WTC11 (cell line): ENCODE results near the gene DHX40. TPM values are rescaled to one million over a fixed set of nuclear protein-coding genes. Genes with fewer than 3 reads are reported as not detected.

Experiments used
- EMX1 ChIP-seq: fragments of 250-450 bp; sonication (Bioruptor Pico); IDR thresholded peaks from 2 replicates; pipeline ENCODE4 v1.8.0; 2021; ENCODE audit warnings: mild to moderate bottlenecking
- ETV6 ChIP-seq: sonication (generic); formaldehyde crosslinking; IDR thresholded peaks from 2 replicates; pipeline ENCODE4 v1.8.1; 2022; ENCODE audit warnings: mild to moderate bottlenecking, missing genetic modification reagents
- GRHL2 ChIP-seq: fragments of 250-450 bp; sonication (Bioruptor Pico); IDR thresholded peaks from 2 replicates; pipeline ENCODE4 v1.8.0; 2022; ENCODE audit warnings: mild to moderate bottlenecking, moderate library complexity; ENCODE audit not compliant: insufficient replicate concordance, severe bottlenecking
- ZNF416 ChIP-seq: fragments of 250-450 bp; sonication (Bioruptor Pico); IDR thresholded peaks from 2 replicates; pipeline ENCODE4 v1.9.0; 2021; ENCODE audit warnings: mild to moderate bottlenecking, inconsistent platforms
- total RNA-seq: library from RNA; stranded (reverse); gene quantifications from 3 replicates; pipeline ENCODE4 v1.2.3, GENCODE V29; 2021
- TF ChIP-seq, protein P1 (sequence below): sonication (generic); formaldehyde crosslinking; IDR thresholded peaks from 2 replicates; pipeline ENCODE4 v1.8.1; 2023; ENCODE audit warnings: mild to moderate bottlenecking, missing genetic modification reagents
- TF ChIP-seq, protein P2 (sequence below): sonication (generic); formaldehyde crosslinking; IDR thresholded peaks from 2 replicates; pipeline ENCODE4 v1.8.1; 2023; ENCODE audit warnings: mild to moderate bottlenecking, missing genetic modification reagents, borderline replicate concordance
- TF ChIP-seq, protein P3 (sequence below): sonication (generic); formaldehyde crosslinking; IDR thresholded peaks from 2 replicates; pipeline ENCODE4 v1.8.1; 2022; ENCODE audit warnings: mild to moderate bottlenecking, missing genetic modification reagents, moderate library complexity, borderline replicate concordance
- TF ChIP-seq, protein P4 (sequence below): sonication (generic); formaldehyde crosslinking; IDR thresholded peaks from 2 replicates; pipeline ENCODE4 v1.8.1; 2022; ENCODE audit warnings: low read depth, mild to moderate bottlenecking, moderate library complexity, missing genetic modification reagents, borderline replicate concordance
- TF ChIP-seq, protein P5 (sequence below): sonication (generic); formaldehyde crosslinking; IDR thresholded peaks from 2 replicates; pipeline ENCODE4 v1.8.1; 2023; ENCODE audit warnings: mild to moderate bottlenecking, missing genetic modification reagents, moderate library complexity
- TF ChIP-seq, protein P6 (sequence below): sonication (generic); formaldehyde crosslinking; IDR thresholded peaks from 2 replicates; pipeline ENCODE4 v1.8.0; 2023; ENCODE audit warnings: missing genetic modification reagents, mild to moderate bottlenecking, borderline replicate concordance
- TF ChIP-seq, protein P7 (sequence below): sonication (generic); formaldehyde crosslinking; IDR thresholded peaks from 2 replicates; pipeline ENCODE4 v1.8.0; 2023; ENCODE audit warnings: mild to moderate bottlenecking, missing genetic modification reagents
- TF ChIP-seq, protein P8 (sequence below): fragments of 250-450 bp; sonication (Bioruptor Pico); conservative IDR thresholded peaks from 2 replicates; pipeline ENCODE4 v1.9.0; 2021; ENCODE audit warnings: mild to moderate bottlenecking
- TF ChIP-seq, protein P9 (sequence below): sonication (generic); formaldehyde crosslinking; IDR thresholded peaks from 2 replicates; pipeline ENCODE4 v1.8.0; 2022; ENCODE audit warnings: mild to moderate bottlenecking, missing genetic modification reagents
- TF ChIP-seq, protein P10 (sequence below): sonication (generic); formaldehyde crosslinking; IDR thresholded peaks from 2 replicates; pipeline ENCODE4 v1.8.1; 2023; ENCODE audit warnings: mild to moderate bottlenecking, moderate library complexity, missing genetic modification reagents

DHX40 gene
- total RNA-seq, 1 experiment from 2014 or later: 26.9 TPM

DNA sequence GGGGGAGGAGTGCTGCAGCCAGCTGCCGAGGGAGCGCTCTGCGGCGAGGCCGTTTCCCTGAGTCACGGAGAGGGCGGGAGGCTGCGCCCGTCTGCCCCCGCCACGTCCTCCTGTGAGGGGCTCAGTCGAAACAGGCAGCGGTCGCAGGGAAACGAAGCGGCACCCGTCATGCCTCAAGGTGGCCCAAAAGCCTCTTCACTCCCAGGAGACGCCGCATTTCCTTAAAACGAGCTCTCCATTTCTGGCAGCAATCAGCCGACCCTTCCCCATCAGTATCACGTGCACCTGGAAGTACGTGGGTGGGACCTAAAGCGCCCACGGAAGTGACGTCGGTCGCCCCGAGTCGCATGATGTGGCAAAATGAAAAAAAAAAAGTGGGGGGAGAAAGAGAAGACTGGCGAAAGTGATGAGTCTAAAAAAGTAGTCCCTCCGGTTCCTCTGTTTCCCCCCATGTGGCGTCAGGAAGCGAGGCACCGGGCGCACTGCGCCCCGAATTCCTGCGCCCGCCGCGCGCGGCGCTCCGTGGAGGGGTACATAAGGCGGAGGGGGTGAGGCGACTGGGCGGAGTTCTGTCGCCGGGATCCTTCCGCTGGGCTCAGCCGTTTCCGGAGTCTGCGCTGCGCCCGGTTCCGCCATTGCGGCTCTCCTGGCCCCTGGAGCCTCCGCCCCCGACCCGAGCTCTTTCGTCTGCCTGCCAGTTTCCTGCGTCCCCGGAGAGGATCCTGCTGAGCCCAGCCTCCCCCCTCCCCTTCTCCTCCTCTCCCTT is 54.1 kb downstream of the DHX40 start, which contains the start of gene CLTC (continued):
- TF ChIP-seq, protein P1, sequence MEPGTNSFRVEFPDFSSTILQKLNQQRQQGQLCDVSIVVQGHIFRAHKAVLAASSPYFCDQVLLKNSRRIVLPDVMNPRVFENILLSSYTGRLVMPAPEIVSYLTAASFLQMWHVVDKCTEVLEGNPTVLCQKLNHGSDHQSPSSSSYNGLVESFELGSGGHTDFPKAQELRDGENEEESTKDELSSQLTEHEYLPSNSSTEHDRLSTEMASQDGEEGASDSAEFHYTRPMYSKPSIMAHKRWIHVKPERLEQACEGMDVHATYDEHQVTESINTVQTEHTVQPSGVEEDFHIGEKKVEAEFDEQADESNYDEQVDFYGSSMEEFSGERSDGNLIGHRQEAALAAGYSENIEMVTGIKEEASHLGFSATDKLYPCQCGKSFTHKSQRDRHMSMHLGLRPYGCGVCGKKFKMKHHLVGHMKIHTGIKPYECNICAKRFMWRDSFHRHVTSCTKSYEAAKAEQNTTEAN (CRISPR knock-in tag): peak; percentile 16; the same call in 1 of the 2 replicates
- TF ChIP-seq, protein P2, sequence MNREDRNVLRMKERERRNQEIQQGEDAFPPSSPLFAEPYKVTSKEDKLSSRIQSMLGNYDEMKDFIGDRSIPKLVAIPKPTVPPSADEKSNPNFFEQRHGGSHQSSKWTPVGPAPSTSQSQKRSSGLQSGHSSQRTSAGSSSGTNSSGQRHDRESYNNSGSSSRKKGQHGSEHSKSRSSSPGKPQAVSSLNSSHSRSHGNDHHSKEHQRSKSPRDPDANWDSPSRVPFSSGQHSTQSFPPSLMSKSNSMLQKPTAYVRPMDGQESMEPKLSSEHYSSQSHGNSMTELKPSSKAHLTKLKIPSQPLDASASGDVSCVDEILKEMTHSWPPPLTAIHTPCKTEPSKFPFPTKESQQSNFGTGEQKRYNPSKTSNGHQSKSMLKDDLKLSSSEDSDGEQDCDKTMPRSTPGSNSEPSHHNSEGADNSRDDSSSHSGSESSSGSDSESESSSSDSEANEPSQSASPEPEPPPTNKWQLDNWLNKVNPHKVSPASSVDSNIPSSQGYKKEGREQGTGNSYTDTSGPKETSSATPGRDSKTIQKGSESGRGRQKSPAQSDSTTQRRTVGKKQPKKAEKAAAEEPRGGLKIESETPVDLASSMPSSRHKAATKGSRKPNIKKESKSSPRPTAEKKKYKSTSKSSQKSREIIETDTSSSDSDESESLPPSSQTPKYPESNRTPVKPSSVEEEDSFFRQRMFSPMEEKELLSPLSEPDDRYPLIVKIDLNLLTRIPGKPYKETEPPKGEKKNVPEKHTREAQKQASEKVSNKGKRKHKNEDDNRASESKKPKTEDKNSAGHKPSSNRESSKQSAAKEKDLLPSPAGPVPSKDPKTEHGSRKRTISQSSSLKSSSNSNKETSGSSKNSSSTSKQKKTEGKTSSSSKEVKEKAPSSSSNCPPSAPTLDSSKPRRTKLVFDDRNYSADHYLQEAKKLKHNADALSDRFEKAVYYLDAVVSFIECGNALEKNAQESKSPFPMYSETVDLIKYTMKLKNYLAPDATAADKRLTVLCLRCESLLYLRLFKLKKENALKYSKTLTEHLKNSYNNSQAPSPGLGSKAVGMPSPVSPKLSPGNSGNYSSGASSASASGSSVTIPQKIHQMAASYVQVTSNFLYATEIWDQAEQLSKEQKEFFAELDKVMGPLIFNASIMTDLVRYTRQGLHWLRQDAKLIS (CRISPR knock-in tag): no peak
- TF ChIP-seq, protein P3, sequence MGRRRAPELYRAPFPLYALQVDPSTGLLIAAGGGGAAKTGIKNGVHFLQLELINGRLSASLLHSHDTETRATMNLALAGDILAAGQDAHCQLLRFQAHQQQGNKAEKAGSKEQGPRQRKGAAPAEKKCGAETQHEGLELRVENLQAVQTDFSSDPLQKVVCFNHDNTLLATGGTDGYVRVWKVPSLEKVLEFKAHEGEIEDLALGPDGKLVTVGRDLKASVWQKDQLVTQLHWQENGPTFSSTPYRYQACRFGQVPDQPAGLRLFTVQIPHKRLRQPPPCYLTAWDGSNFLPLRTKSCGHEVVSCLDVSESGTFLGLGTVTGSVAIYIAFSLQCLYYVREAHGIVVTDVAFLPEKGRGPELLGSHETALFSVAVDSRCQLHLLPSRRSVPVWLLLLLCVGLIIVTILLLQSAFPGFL (CRISPR knock-in tag): no peak; the same call in 1 of the 2 replicates
- TF ChIP-seq, protein P4, sequence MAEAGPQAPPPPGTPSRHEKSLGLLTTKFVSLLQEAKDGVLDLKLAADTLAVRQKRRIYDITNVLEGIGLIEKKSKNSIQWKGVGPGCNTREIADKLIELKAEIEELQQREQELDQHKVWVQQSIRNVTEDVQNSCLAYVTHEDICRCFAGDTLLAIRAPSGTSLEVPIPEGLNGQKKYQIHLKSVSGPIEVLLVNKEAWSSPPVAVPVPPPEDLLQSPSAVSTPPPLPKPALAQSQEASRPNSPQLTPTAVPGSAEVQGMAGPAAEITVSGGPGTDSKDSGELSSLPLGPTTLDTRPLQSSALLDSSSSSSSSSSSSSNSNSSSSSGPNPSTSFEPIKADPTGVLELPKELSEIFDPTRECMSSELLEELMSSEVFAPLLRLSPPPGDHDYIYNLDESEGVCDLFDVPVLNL (CRISPR knock-in tag): 0 out of 2 replicates have a peak, but pooled peaks have one; percentile 40
- TF ChIP-seq, protein P5, sequence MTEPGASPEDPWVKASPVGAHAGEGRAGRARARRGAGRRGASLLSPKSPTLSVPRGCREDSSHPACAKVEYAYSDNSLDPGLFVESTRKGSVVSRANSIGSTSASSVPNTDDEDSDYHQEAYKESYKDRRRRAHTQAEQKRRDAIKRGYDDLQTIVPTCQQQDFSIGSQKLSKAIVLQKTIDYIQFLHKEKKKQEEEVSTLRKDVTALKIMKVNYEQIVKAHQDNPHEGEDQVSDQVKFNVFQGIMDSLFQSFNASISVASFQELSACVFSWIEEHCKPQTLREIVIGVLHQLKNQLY (CRISPR knock-in tag): no peak
- TF ChIP-seq GRHL2 (CRISPR knock-in tag) (no peak), EMX1 (CRISPR knock-in tag) (peak; percentile 72; the same call in 1 of the 2 replicates), ETV6 (CRISPR knock-in tag) (peak; percentile 82; the same call in 1 of the 2 replicates), ZNF416 (CRISPR knock-in tag) (0 out of 2 replicates have a peak, but pooled peaks have one; percentile 49)
- TF ChIP-seq, protein P6, sequence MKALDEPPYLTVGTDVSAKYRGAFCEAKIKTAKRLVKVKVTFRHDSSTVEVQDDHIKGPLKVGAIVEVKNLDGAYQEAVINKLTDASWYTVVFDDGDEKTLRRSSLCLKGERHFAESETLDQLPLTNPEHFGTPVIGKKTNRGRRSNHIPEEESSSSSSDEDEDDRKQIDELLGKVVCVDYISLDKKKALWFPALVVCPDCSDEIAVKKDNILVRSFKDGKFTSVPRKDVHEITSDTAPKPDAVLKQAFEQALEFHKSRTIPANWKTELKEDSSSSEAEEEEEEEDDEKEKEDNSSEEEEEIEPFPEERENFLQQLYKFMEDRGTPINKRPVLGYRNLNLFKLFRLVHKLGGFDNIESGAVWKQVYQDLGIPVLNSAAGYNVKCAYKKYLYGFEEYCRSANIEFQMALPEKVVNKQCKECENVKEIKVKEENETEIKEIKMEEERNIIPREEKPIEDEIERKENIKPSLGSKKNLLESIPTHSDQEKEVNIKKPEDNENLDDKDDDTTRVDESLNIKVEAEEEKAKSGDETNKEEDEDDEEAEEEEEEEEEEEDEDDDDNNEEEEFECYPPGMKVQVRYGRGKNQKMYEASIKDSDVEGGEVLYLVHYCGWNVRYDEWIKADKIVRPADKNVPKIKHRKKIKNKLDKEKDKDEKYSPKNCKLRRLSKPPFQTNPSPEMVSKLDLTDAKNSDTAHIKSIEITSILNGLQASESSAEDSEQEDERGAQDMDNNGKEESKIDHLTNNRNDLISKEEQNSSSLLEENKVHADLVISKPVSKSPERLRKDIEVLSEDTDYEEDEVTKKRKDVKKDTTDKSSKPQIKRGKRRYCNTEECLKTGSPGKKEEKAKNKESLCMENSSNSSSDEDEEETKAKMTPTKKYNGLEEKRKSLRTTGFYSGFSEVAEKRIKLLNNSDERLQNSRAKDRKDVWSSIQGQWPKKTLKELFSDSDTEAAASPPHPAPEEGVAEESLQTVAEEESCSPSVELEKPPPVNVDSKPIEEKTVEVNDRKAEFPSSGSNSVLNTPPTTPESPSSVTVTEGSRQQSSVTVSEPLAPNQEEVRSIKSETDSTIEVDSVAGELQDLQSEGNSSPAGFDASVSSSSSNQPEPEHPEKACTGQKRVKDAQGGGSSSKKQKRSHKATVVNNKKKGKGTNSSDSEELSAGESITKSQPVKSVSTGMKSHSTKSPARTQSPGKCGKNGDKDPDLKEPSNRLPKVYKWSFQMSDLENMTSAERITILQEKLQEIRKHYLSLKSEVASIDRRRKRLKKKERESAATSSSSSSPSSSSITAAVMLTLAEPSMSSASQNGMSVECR (CRISPR knock-in tag): peak; percentile 90; the same call in 1 of the 2 replicates
- TF ChIP-seq, protein P7, sequence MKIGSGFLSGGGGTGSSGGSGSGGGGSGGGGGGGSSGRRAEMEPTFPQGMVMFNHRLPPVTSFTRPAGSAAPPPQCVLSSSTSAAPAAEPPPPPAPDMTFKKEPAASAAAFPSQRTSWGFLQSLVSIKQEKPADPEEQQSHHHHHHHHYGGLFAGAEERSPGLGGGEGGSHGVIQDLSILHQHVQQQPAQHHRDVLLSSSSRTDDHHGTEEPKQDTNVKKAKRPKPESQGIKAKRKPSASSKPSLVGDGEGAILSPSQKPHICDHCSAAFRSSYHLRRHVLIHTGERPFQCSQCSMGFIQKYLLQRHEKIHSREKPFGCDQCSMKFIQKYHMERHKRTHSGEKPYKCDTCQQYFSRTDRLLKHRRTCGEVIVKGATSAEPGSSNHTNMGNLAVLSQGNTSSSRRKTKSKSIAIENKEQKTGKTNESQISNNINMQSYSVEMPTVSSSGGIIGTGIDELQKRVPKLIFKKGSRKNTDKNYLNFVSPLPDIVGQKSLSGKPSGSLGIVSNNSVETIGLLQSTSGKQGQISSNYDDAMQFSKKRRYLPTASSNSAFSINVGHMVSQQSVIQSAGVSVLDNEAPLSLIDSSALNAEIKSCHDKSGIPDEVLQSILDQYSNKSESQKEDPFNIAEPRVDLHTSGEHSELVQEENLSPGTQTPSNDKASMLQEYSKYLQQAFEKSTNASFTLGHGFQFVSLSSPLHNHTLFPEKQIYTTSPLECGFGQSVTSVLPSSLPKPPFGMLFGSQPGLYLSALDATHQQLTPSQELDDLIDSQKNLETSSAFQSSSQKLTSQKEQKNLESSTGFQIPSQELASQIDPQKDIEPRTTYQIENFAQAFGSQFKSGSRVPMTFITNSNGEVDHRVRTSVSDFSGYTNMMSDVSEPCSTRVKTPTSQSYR (CRISPR knock-in tag): 0 out of 2 replicates have a peak, but pooled peaks have one; percentile 23
- TF ChIP-seq, protein P8, sequence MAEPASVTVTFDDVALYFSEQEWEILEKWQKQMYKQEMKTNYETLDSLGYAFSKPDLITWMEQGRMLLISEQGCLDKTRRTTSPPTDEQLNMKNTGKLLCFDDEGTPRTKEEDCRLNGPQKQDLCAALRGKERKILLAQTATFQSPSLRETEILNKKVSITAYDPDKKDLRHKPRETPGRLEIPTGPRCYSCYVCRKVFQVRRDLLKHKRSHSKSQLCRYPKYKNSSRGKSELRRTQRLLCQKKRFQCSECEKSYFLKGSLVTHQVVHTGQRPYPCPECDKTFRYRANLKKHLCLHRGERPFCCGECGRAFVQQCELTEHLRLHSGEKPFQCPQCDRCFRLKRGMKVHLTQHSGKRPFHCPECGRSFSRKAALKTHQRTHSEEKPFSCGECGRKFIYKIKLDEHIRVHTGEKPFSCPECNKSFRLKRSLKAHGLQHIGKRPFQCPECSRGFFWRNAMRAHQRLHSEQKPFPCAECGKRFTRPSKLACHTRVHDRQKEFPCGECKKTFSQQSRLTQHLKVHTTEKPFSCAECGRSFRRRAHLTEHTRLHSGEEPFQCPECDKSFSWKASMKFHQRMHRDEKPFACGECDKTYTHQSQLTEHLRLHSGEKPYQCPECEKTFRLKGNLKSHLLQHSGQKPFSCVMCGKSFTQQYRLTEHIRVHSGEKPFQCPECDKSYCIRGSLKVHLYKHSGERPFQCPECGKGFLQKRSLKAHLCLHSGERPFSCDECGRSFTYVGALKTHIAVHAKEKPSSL (CRISPR knock-in tag): no peak
- TF ChIP-seq, protein P9, sequence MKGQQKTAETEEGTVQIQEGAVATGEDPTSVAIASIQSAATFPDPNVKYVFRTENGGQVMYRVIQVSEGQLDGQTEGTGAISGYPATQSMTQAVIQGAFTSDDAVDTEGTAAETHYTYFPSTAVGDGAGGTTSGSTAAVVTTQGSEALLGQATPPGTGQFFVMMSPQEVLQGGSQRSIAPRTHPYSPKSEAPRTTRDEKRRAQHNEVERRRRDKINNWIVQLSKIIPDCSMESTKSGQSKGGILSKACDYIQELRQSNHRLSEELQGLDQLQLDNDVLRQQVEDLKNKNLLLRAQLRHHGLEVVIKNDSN (CRISPR knock-in tag): peak; percentile 90
- TF ChIP-seq, protein P10, sequence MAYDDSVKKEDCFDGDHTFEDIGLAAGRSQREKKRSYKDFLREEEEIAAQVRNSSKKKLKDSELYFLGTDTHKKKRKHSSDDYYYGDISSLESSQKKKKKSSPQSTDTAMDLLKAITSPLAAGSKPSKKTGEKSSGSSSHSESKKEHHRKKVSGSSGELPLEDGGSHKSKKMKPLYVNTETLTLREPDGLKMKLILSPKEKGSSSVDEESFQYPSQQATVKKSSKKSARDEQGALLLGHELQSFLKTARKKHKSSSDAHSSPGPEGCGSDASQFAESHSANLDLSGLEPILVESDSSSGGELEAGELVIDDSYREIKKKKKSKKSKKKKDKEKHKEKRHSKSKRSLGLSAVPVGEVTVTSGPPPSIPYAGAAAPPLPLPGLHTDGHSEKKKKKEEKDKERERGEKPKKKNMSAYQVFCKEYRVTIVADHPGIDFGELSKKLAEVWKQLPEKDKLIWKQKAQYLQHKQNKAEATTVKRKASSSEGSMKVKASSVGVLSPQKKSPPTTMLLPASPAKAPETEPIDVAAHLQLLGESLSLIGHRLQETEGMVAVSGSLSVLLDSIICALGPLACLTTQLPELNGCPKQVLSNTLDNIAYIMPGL (CRISPR knock-in tag): peak; percentile 72; the same call in 1 of the 2 replicates
